RWPE1 (cell line): Measurements from ENCODE around the gene C20orf173.

Source experiments
- CTCF ChIA-PET: fragments of 350-600 bp; sonication (Branson Sonifier 250); formaldehyde crosslinking; extraction: SDS; loops from one replicate; lab custom pipeline; 2021; lab: Yijun Ruan, JAX
- POLR2A ChIA-PET: fragments of 400-600 bp; formaldehyde crosslinking; extraction: SDS; loops from one replicate; lab custom pipeline; 2020; ENCODE audit warnings: antibody characterized with exemption; ENCODE audit not compliant: low non-redundant PET; lab: Yijun Ruan, JAX
- DNase-seq: peaks from one replicate; pipeline ENCODE4 v3.0.0; 2012; ENCODE audit warnings: low spot score
- H3K27ac ChIP-seq: fragments of 450-650 bp; 2 replicates; pipeline ENCODE4 v1.5.1; 2017
- CTCF ChIP-seq: fragments of 450-650 bp; conservative IDR thresholded peaks from 2 replicates; pipeline ENCODE4 v1.5.1; 2017; ENCODE audit warnings: low read depth, mild to moderate bottlenecking

Gene C20orf173

GRCh38 chr20:35478804-35479472 is 50.5 kb downstream of the C20orf173 start:
- no peak overlapping the region for H3K27ac ChIP-seq
- ChIA-PET CTCF (interaction anchor here (0.6 to 1.4 kb wide), 4 partner anchors 16 to 188 kb away, joined by 3 to 6 read pairs (median 4); no protein-coding TSS in a partner anchor), POLR2A (no interaction called here)
- TF ChIP-seq CTCF = no peak
- DNase-seq = no peak
